OCI-LY1 (cell line): Measurements from ENCODE around the gene PRPF18.

Experiments
- H2AFZ ChIP-seq: fragments of 200-600 bp; sonication (generic), shearing (Covaris generic); 2 replicates; pipeline ENCODE4 v1.6.0; 2014; ENCODE audit warnings: antibody characterized with exemption, mild to moderate bottlenecking, low read length
- H3F3A ChIP-seq: fragments of 200-600 bp; sonication (generic), shearing (Covaris generic); 2 replicates; pipeline ENCODE4 v1.6.0; 2014; ENCODE audit warnings: mild to moderate bottlenecking, antibody characterized with exemption, low read length, moderate library complexity; ENCODE audit not compliant: insufficient read depth
- H3K27ac ChIP-seq: fragments of 200-600 bp; sonication (generic); 2 replicates; pipeline ENCODE4 v1.5.1; 2014; ENCODE audit warnings: low read length, mixed run types, mild to moderate bottlenecking, low read depth; ENCODE audit not compliant: poor library complexity, severe bottlenecking
- H3K27me3 ChIP-seq: fragments of 200-600 bp; sonication (generic); 2 replicates; pipeline ENCODE4 v1.6.0; 2014; ENCODE audit warnings: antibody characterized with exemption, mild to moderate bottlenecking, low read length, moderate library complexity; ENCODE audit not compliant: insufficient read depth
- H3K36me3 ChIP-seq: fragments of 200-600 bp; sonication (generic); 2 replicates; pipeline ENCODE4 v1.6.1; 2014; ENCODE audit warnings: mild to moderate bottlenecking, antibody characterized with exemption, low read length, moderate library complexity, mixed read lengths; ENCODE audit not compliant: insufficient read depth
- H3K4me1 ChIP-seq: fragments of 200-600 bp; sonication (generic); 2 replicates; pipeline ENCODE4 v1.5.1; 2014; ENCODE audit warnings: mild to moderate bottlenecking, low read length, moderate library complexity; ENCODE audit not compliant: insufficient read depth, severe bottlenecking
- H3K4me2 ChIP-seq: fragments of 200-600 bp; sonication (generic), shearing (Covaris generic); 2 replicates; pipeline ENCODE4 v1.6.1; 2014; ENCODE audit warnings: low read length
- H3K4me3 ChIP-seq: fragments of 200-600 bp; sonication (generic); 2 replicates; pipeline ENCODE4 v1.5.1; 2014; ENCODE audit warnings: low read length, low read depth, mild to moderate bottlenecking, mixed read lengths; ENCODE audit not compliant: poor library complexity, severe bottlenecking
- H3K79me2 ChIP-seq: fragments of 200-600 bp; shearing (Covaris generic); 2 replicates; pipeline ENCODE4 v1.6.1; 2016; ENCODE audit warnings: mixed run types, low read length, mixed read lengths; ENCODE audit not compliant: insufficient read depth
- H3K9ac ChIP-seq: fragments of 200-600 bp; sonication (generic), shearing (Covaris generic); 2 replicates; pipeline ENCODE4 v1.6.1; 2014; ENCODE audit warnings: mild to moderate bottlenecking, low read length, mixed read lengths
- H3K9me2 ChIP-seq: fragments of 200-600 bp; sonication (generic), shearing (Covaris generic); 2 replicates; pipeline ENCODE4 v1.6.1; 2014; ENCODE audit warnings: low read depth, mild to moderate bottlenecking, low read length, mixed read lengths
- H3K9me3 ChIP-seq: fragments of 200-600 bp; shearing (Covaris generic); 2 replicates; pipeline ENCODE4 v1.6.1; 2014; ENCODE audit warnings: low read length, mixed read lengths
- H4K20me1 ChIP-seq: fragments of 200-600 bp; sonication (generic), shearing (Covaris generic); 2 replicates; pipeline ENCODE4 v1.6.0; 2016; ENCODE audit warnings: mild to moderate bottlenecking, low read length; ENCODE audit not compliant: insufficient read depth
- EZH2 ChIP-seq: fragments of 200-600 bp; sonication (generic), shearing (Covaris generic); IDR thresholded peaks from 2 replicates; pipeline ENCODE4 v1.8.0; 2017; ENCODE audit warnings: borderline replicate concordance, mixed run types, mild to moderate bottlenecking, antibody characterized with exemption, low read length, moderate library complexity, mixed read lengths
- TF ChIP-seq, protein P1 (sequence below): fragments of 200-600 bp; sonication (generic), shearing (Covaris generic); IDR thresholded peaks from 2 replicates; pipeline ENCODE4 v1.5.1; 2017; ENCODE audit warnings: mild to moderate bottlenecking, antibody characterized with exemption, low read length, moderate library complexity, mixed read lengths

PRPF18 gene

DNA sequence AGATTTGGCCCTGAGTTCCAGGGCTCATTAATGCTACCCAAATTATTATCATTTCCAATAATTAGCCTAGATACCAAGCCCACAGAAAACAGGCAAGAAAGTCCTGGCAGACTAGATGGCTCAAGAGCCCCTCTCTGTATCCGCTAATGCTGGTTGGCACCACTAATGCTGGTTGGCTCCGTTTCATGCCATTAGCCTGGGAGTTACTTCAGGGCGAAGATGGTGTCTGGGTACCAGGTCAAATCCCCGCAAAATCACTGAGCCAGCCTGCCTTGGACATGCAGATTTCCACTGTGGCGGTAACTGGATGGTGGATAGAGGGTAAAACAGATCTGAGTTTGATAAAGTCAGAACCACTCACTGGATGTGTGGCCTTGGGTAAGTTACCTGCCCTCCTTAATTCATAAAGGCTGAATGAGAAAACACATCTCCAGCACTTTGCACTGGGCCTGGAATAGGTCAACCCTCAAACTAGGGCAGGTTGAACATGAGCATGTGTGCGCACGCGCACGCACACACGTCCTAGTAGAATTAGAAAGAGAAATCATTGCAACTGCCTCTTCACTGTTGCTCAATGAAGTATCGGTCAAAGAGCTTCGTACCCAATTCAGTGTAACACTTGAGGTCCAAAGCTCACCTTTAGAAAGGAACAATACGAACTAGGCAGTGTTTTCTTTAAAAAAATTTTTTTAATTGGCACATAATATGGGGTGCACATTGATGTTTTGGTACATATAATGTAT, 91.5 kb downstream of the PRPF18 start:
- H3K27ac ChIP-seq, result no peak overlapping the region
- H3K36me3 ChIP-seq, result no peaks in the 10 kb centered on the region
- TF ChIP-seq, protein P1, sequence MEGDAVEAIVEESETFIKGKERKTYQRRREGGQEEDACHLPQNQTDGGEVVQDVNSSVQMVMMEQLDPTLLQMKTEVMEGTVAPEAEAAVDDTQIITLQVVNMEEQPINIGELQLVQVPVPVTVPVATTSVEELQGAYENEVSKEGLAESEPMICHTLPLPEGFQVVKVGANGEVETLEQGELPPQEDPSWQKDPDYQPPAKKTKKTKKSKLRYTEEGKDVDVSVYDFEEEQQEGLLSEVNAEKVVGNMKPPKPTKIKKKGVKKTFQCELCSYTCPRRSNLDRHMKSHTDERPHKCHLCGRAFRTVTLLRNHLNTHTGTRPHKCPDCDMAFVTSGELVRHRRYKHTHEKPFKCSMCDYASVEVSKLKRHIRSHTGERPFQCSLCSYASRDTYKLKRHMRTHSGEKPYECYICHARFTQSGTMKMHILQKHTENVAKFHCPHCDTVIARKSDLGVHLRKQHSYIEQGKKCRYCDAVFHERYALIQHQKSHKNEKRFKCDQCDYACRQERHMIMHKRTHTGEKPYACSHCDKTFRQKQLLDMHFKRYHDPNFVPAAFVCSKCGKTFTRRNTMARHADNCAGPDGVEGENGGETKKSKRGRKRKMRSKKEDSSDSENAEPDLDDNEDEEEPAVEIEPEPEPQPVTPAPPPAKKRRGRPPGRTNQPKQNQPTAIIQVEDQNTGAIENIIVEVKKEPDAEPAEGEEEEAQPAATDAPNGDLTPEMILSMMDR, result no peak
- no peak for TF ChIP-seq EZH2

More for the DNA sequence above, 91.5 kb downstream of the PRPF18 start:
- Histone ChIP-seq H3K4me3 (no peak overlapping the region), H3K4me1 (no peaks in the 10 kb centered on the region), H2AFZ (no peak overlapping the region), H3K9me2 (no peaks in the 10 kb centered on the region), H3K27me3 (no peaks in the 10 kb centered on the region), H3K4me2 (no peak overlapping the region), H3K9me3 (no peaks in the 10 kb centered on the region), H3K9ac (no peak overlapping the region), H4K20me1 (no peaks in the 10 kb centered on the region), H3F3A (no peaks in the 10 kb centered on the region), H3K79me2 (no peaks in the 10 kb centered on the region)
